Natural killer cell treated with Interleukin-12 subunit alpha and Interleukin-12 subunit beta and Interleukin-15 and Interleukin-18, amount 100 ng/mL, for 72 hours (primary cell): ENCODE results near the gene UBA3. TPM values are rescaled to one million over a fixed set of nuclear protein-coding genes. Genes with fewer than 3 reads are reported as not detected.

ENCODE experiments used
- ATAC-seq, 2 donors: fragments of 150-1000 bp; cut with Tn5 transposase in 1 of 2; sonication (Bioruptor Pico), chemical (Tn5 transposase) in 1 of 2; 2 replicates each; pipeline ENCODE4 v1.10.0; 2021
- DNase-seq: peaks from one replicate; pipeline ENCODE4 v3.0.0; 2022; ENCODE audit warnings: low spot score
- H3K27ac Mint-ChIP-seq, 2 donors: 1 replicate in 1 of 2; 2 replicates in 1 of 2; pipeline ENCODE4 v1.8.0; 2022; ENCODE audit warnings: mixed read lengths in 2 of 2, mild to moderate bottlenecking in 1 of 2, moderate library complexity in 1 of 2
- H3K27me3 Mint-ChIP-seq, 2 donors: 1 replicate in 1 of 2; 2 replicates in 1 of 2; pipeline ENCODE4 v1.8.0; 2022; ENCODE audit warnings: mixed read lengths in 2 of 2
- H3K36me3 Mint-ChIP-seq: one replicate; pipeline ENCODE4 v1.8.0; 2022; ENCODE audit warnings: mixed read lengths
- H3K4me1 Mint-ChIP-seq, 2 donors: 1 replicate in 1 of 2; 2 replicates in 1 of 2; pipeline ENCODE4 v1.8.0; 2022; ENCODE audit warnings: low read depth in 2 of 2, mixed read lengths in 2 of 2, mild to moderate bottlenecking in 1 of 2
- H3K4me3 Mint-ChIP-seq: one replicate; pipeline ENCODE4 v1.8.0; 2022; ENCODE audit warnings: mixed read lengths
- H3K9me3 Mint-ChIP-seq: 2 replicates; pipeline ENCODE4 v1.8.0; 2022; ENCODE audit warnings: mixed read lengths
- total RNA-seq, 2 donors: library from RNA; stranded (reverse); gene quantifications; one replicate each; pipeline ENCODE4 v1.2.3, GENCODE V29; 2022

The UBA3 gene
- total RNA-seq, 2 donors from 2014 or later, result 93.4 to 111 TPM

- DNase-seq (no peak), ATAC-seq (peak; percentile 81 to 85)
- Mint-ChIP-seq H3K27ac (peak overlapping the region; percentile 90 to 93), H3K4me3 (peak overlapping the region; percentile 88), H3K27me3 (no peaks in the 10 kb centered on the region), H3K4me1 (peaks cover 72 to 74% of the 10 kb centered on the region in 2 donors), H3K9me3 (no peaks in the 10 kb centered on the region), H3K36me3 (peaks cover 23% of the 10 kb centered on the region)
Measured at GRCh38 chr3:69092030-69092516, 11.9 kb upstream of the UBA3 start.

GRCh38 chr3:69091389-69092029 lies 11.3 kb upstream of the UBA3 start:
- no peaks in the 10 kb centered on the region for H3K9me3 Mint-ChIP-seq
- peaks cover 71 to 72% of the 10 kb centered on the region in 2 donors for H3K4me1 Mint-ChIP-seq
- DNase-seq (no peak), ATAC-seq (no peak)
- peaks cover 23% of the 10 kb centered on the region for H3K36me3 Mint-ChIP-seq
- peak overlapping the region; percentile 90 to 93 for H3K27ac Mint-ChIP-seq
- H3K27me3 Mint-ChIP-seq, result no peaks in the 10 kb centered on the region
- peak overlapping the region; percentile 88 for H3K4me3 Mint-ChIP-seq

GRCh38 chr3:69090021-69090420 lies 9.9 kb upstream of the UBA3 start:
- ATAC-seq (no peak), DNase-seq (no peak)
- peaks cover 67 to 68% of the 10 kb centered on the region in 2 donors for H3K4me1 Mint-ChIP-seq
- no peaks in the 10 kb centered on the region for H3K9me3 Mint-ChIP-seq
- H3K27me3 Mint-ChIP-seq, result no peaks in the 10 kb centered on the region
- peak overlapping the region; percentile 91 for H3K4me3 Mint-ChIP-seq
- H3K36me3 Mint-ChIP-seq, result peaks cover 24% of the 10 kb centered on the region
- H3K27ac Mint-ChIP-seq, result peak overlapping the region; percentile 90 to 93

GRCh38 chr3:69088063-69088462 lies 7.9 kb upstream of the UBA3 start:
- H3K4me3 Mint-ChIP-seq, result peak overlapping the region; percentile 91
- H3K27ac Mint-ChIP-seq, result peak overlapping the region; percentile 88 to 90
- peaks cover 24% of the 10 kb centered on the region for H3K36me3 Mint-ChIP-seq
- peaks cover 63 to 68% of the 10 kb centered on the region in 2 donors for H3K4me1 Mint-ChIP-seq
- DNase-seq, result no peak
- no peaks in the 10 kb centered on the region for H3K27me3 Mint-ChIP-seq
- no peaks in the 10 kb centered on the region for H3K9me3 Mint-ChIP-seq
- ATAC-seq, result no peak

- peak overlapping the region; percentile 91 for H3K4me3 Mint-ChIP-seq
- no peaks in the 10 kb centered on the region for H3K27me3 Mint-ChIP-seq
- H3K27ac Mint-ChIP-seq, result peak overlapping the region; percentile 88 to 90
- DNase-seq, result no peak
- no peaks in the 10 kb centered on the region for H3K9me3 Mint-ChIP-seq
- peaks cover 24% of the 10 kb centered on the region for H3K36me3 Mint-ChIP-seq
- ATAC-seq, result no peak
- peaks cover 65 to 69% of the 10 kb centered on the region in 2 donors for H3K4me1 Mint-ChIP-seq
Measured at GRCh38 chr3:69087030-69087791, 7.0 kb upstream of the UBA3 start.

GRCh38 chr3:69085833-69086722 lies 5.9 kb upstream of the UBA3 start:
- H3K9me3 Mint-ChIP-seq, result no peaks in the 10 kb centered on the region
- DNase-seq (no peak), ATAC-seq (peak in 1 of 2 donors; percentile 10)
- H3K36me3 Mint-ChIP-seq, result peaks cover 24% of the 10 kb centered on the region
- H3K4me3 Mint-ChIP-seq, result peak overlapping the region; percentile 95
- peaks cover 64 to 72% of the 10 kb centered on the region in 2 donors for H3K4me1 Mint-ChIP-seq
- H3K27me3 Mint-ChIP-seq, result no peaks in the 10 kb centered on the region
- peak overlapping the region; percentile 92 to 100 for H3K27ac Mint-ChIP-seq

- no peaks in the 10 kb centered on the region for H3K9me3 Mint-ChIP-seq
- peak overlapping the region; percentile 95 for H3K4me3 Mint-ChIP-seq
- ATAC-seq (peak in 1 of 2 donors; percentile 1), DNase-seq (no peak)
- H3K27ac Mint-ChIP-seq, result peak overlapping the region; percentile 92 to 100
- H3K4me1 Mint-ChIP-seq, result peaks cover 60 to 70% of the 10 kb centered on the region in 2 donors
- H3K36me3 Mint-ChIP-seq, result peaks cover 18% of the 10 kb centered on the region
- no peaks in the 10 kb centered on the region for H3K27me3 Mint-ChIP-seq
Measured at GRCh38 chr3:69085168-69085832, 5.1 kb upstream of the UBA3 start.

- H3K9me3 Mint-ChIP-seq, result no peaks in the 10 kb centered on the region
- peak within 1 kb of the TSS; percentile 95 for H3K4me3 Mint-ChIP-seq
- peak; percentile 76 to 87 for ATAC-seq
- peaks cover 53 to 63% of the 10 kb centered on the region in 2 donors for H3K4me1 Mint-ChIP-seq
- peak; percentile 95 for DNase-seq
- no peaks in the 10 kb centered on the region for H3K27me3 Mint-ChIP-seq
- H3K36me3 Mint-ChIP-seq, result peaks cover 13% of the 10 kb centered on the region
- peak within 1 kb of the TSS; percentile 92 to 100 for H3K27ac Mint-ChIP-seq
Measured at GRCh38 chr3:69084326-69085167, 4.4 kb upstream of the UBA3 start, which contains the start of gene ARL6IP5. Gene ARL6IP5, plus strand, starts transcription at chr3:69084937. Its CDS starts 111 bp downstream, at chr3:69085048.

- peak; percentile 82 for ATAC-seq
- Mint-ChIP-seq H3K9me3 (no peaks in the 10 kb centered on the region), H3K4me1 (peaks cover 51 to 65% of the 10 kb centered on the region in 2 donors), H3K36me3 (peaks cover 15% of the 10 kb centered on the region), H3K27me3 (no peaks in the 10 kb centered on the region), H3K4me3 (peak overlapping the region; percentile 95), H3K27ac (peak overlapping the region; percentile 92 to 100)
- DNase-seq, result peak; percentile 89
Measured at GRCh38 chr3:69082805-69083204, 2.6 kb upstream of the UBA3 start.

- Mint-ChIP-seq H3K27me3 (no peaks in the 10 kb centered on the region), H3K36me3 (peaks cover 15% of the 10 kb centered on the region), H3K4me1 (peaks cover 51 to 69% of the 10 kb centered on the region in 2 donors), H3K27ac (peak overlapping the region; percentile 92 to 100), H3K9me3 (no peaks in the 10 kb centered on the region), H3K4me3 (peak overlapping the region; percentile 95)
- ATAC-seq, result no peak
- DNase-seq, result no peak
Measured at GRCh38 chr3:69082361-69082760, 2.2 kb upstream of the UBA3 start.

- Mint-ChIP-seq H3K27me3 (no peaks in the 10 kb centered on the region), H3K9me3 (no peaks in the 10 kb centered on the region), H3K4me3 (peak overlapping the region; percentile 95), H3K4me1 (peaks cover 51 to 69% of the 10 kb centered on the region in 2 donors), H3K36me3 (peaks cover 15% of the 10 kb centered on the region), H3K27ac (peak overlapping the region; percentile 92 to 100)
- ATAC-seq (no peak), DNase-seq (no peak)
Measured at GRCh38 chr3:69081583-69082262, 1.6 kb upstream of the UBA3 start.
